OCI-LY7 (cell line): ENCODE measurements around the gene ZNF564. TPM values are rescaled to one million over a fixed set of nuclear protein-coding genes. Genes with fewer than 3 reads are reported as not detected.

ENCODE experiments used
- BruUV-seq: library from RNA; stranded (reverse); fragments of 400-500 nt; replicated peaks from 2 replicates; lab custom pipeline; 2021; lab: Mats Ljungman, UMichigan
- CTCF ChIA-PET: fragments of 300-600 bp; sonication (Branson Sonifier 250); formaldehyde crosslinking; loops from one replicate; lab custom pipeline; 2022; ENCODE audit warnings: antibody characterized with exemption; ENCODE audit not compliant: unreplicated experiment; lab: Charles Lee
- POLR2A ChIA-PET: fragments of 300-600 bp; sonication (Branson Sonifier 250); formaldehyde crosslinking; loops from one replicate; lab custom pipeline; 2022; ENCODE audit warnings: antibody characterized with exemption; lab: Charles Lee
- DNase-seq: peaks from one replicate; pipeline ENCODE4 v3.0.0-alpha.2; 2015; ENCODE audit warnings: low spot score
- H2AFZ ChIP-seq: fragments of 200-600 bp; sonication (generic), shearing (Covaris generic); 2 replicates; pipeline ENCODE4 v1.6.1; 2014; ENCODE audit warnings: mild to moderate bottlenecking, antibody characterized with exemption, low read length, moderate library complexity
- H3K27ac ChIP-seq: fragments of 200-600 bp; sonication (generic); 2 replicates; pipeline ENCODE4 v1.5.1; 2014; ENCODE audit warnings: mixed run types, low read depth, mild to moderate bottlenecking, moderate library complexity, low read length, inconsistent platforms; ENCODE audit not compliant: poor library complexity, severe bottlenecking
- H3K36me3 ChIP-seq: fragments of 200-600 bp; sonication (generic); 2 replicates; pipeline ENCODE4 v1.6.1; 2014; ENCODE audit warnings: mild to moderate bottlenecking, antibody characterized with exemption, low read length, moderate library complexity, mixed read lengths; ENCODE audit not compliant: insufficient read depth
- H3K4me1 ChIP-seq: fragments of 200-600 bp; sonication (generic); 2 replicates; pipeline ENCODE4 v1.5.1; 2014; ENCODE audit warnings: mild to moderate bottlenecking, low read length; ENCODE audit not compliant: insufficient read depth, poor library complexity, severe bottlenecking
- H3K4me2 ChIP-seq: fragments of 200-600 bp; sonication (generic); 2 replicates; pipeline ENCODE4 v1.6.1; 2014; ENCODE audit warnings: mild to moderate bottlenecking, low read length
- H3K4me3 ChIP-seq: fragments of 200-600 bp; sonication (generic); 2 replicates; pipeline ENCODE4 v1.5.1; 2014; ENCODE audit warnings: mild to moderate bottlenecking, low read depth, low read length; ENCODE audit not compliant: poor library complexity, severe bottlenecking
- H3K79me2 ChIP-seq: fragments of 200-600 bp; sonication (generic); 2 replicates; pipeline ENCODE4 v1.6.1; 2016; ENCODE audit warnings: low read depth, mild to moderate bottlenecking, low read length, moderate library complexity, mixed read lengths; ENCODE audit not compliant: insufficient read depth
- H3K9me2 ChIP-seq: fragments of 200-600 bp; sonication (generic); 2 replicates; pipeline ENCODE4 v1.6.1; 2016; ENCODE audit warnings: mild to moderate bottlenecking, low read length, mixed read lengths; ENCODE audit not compliant: insufficient read depth
- H3K9me3 ChIP-seq: fragments of 200-600 bp; sonication (generic); 2 replicates; pipeline ENCODE4 v1.6.1; 2014; ENCODE audit warnings: mild to moderate bottlenecking, mixed run types, low read length, mixed read lengths
- H4K20me1 ChIP-seq: fragments of 200-600 bp; sonication (generic); 2 replicates; pipeline ENCODE4 v1.6.1; 2014; ENCODE audit warnings: mild to moderate bottlenecking, antibody characterized with exemption, low read length, moderate library complexity, mixed read lengths; ENCODE audit not compliant: insufficient read depth
- CTCF ChIP-seq: fragments of 200-600 bp; sonication (generic); conservative IDR thresholded peaks from 2 replicates; pipeline ENCODE4 v1.5.1; 2014; ENCODE audit warnings: mild to moderate bottlenecking, antibody characterized with exemption, low read length, moderate library complexity, mixed read lengths
- EZH2phosphoT487 ChIP-seq: fragments of 200-600 bp; sonication (generic); IDR thresholded peaks from 2 replicates; pipeline ENCODE4 v1.6.1; 2018; ENCODE audit warnings: low read depth, borderline replicate concordance, mild to moderate bottlenecking, mixed run types, antibody characterized with exemption, low read length, moderate library complexity, mixed read lengths
- intact Hi-C: fragments of 100-400 bp; cut with micrococcal nuclease; formaldehyde crosslinking; loops from one replicate; pipeline ENCODE4 v1.10.0; 2022; ENCODE audit not compliant: unreplicated experiment
- total RNA-seq, 2 experiments: library from RNA; depleted of rRNA in 1 of 2; stranded (reverse); fragments of >200 nt in 1 of 2; shearing (Covaris generic) in 1 of 2; gene quantifications; 2 replicates each; pipeline ENCODE4 v1.2.3, GENCODE V29; 2014 to 2022

Gene ZNF564
- total RNA-seq, 2 experiments from 2014 or later, result 8.0 to 13.1 TPM

GRCh38 chr19:12555456-12555930, 4.2 kb upstream of the ZNF564 start:
- H3K79me2 ChIP-seq, result peaks cover 5% of the 10 kb centered on the region
- no peaks in the 10 kb centered on the region for H3K9me3 ChIP-seq
- TF ChIP-seq CTCF (no peak), EZH2phosphoT487 (no peak)
- ChIA-PET POLR2A (no interaction called here), CTCF (no interaction called here)
- H3K4me3 ChIP-seq, result no peak overlapping the region
- no peak for DNase-seq
- H3K9me2 ChIP-seq, result no peaks in the 10 kb centered on the region
- no peak overlapping the region for H3K4me2 ChIP-seq
- BruUV-seq, result no TSS peak
- H3K27ac ChIP-seq, result no peak overlapping the region
- H4K20me1 ChIP-seq, result no peaks in the 10 kb centered on the region
- H3K36me3 ChIP-seq, result no peaks in the 10 kb centered on the region
- H3K4me1 ChIP-seq, result peaks cover 11% of the 10 kb centered on the region
- no peak overlapping the region for H2AFZ ChIP-seq
- intact Hi-C loops, result no loop called here

GRCh38 chr19:12546903-12547302, 4.4 kb downstream of the ZNF564 start:
- Histone ChIP-seq H3K79me2 (peaks cover 32% of the 10 kb centered on the region), H3K27ac (no peak overlapping the region), H3K9me2 (no peaks in the 10 kb centered on the region), H3K36me3 (peaks cover 68% of the 10 kb centered on the region), H3K4me1 (peaks cover 6% of the 10 kb centered on the region), H3K4me3 (no peak overlapping the region), H3K4me2 (no peak overlapping the region), H3K9me3 (peaks cover 7% of the 10 kb centered on the region; the same call in 1 of the 2 replicates), H2AFZ (no peak overlapping the region), H4K20me1 (no peaks in the 10 kb centered on the region)
- intact Hi-C loops, result no loop called here
- no TSS peak for BruUV-seq
- TF ChIP-seq CTCF (no peak), EZH2phosphoT487 (no peak)
- no peak for DNase-seq
- ChIA-PET CTCF (no interaction called here), POLR2A (interaction anchor here (0.7 kb wide), 1 partner anchor 169 kb away, joined by 3 read pairs; no protein-coding TSS in a partner anchor)

- no peaks in the 10 kb centered on the region for H3K9me2 ChIP-seq
- H3K4me1 ChIP-seq, result peaks cover 6% of the 10 kb centered on the region
- intact Hi-C loops, result no loop called here
- no peaks in the 10 kb centered on the region for H4K20me1 ChIP-seq
- no peak overlapping the region for H2AFZ ChIP-seq
- peaks cover 75% of the 10 kb centered on the region for H3K36me3 ChIP-seq
- no peak for DNase-seq
- ChIA-PET CTCF (no interaction called here), POLR2A (no interaction called here)
- no peak overlapping the region for H3K27ac ChIP-seq
- peaks cover 7% of the 10 kb centered on the region; the same call in 1 of the 2 replicates for H3K9me3 ChIP-seq
- H3K4me2 ChIP-seq, result no peak overlapping the region
- no TSS peak for BruUV-seq
- no peak overlapping the region for H3K4me3 ChIP-seq
- peaks cover 32% of the 10 kb centered on the region for H3K79me2 ChIP-seq
- TF ChIP-seq EZH2phosphoT487 (no peak), CTCF (no peak)
These were observed 5.2 kb downstream of the ZNF564 start for GRCh38 chr19:12546068-12546467.
